ENCODE measurements around the gene MS4A6E.
A peak's percentile ranks its signal among the peaks of the same experiment; 100 is the strongest.
"Not testable (repeated sequence)": the region's sequence is repeated elsewhere in the genome, so short reads cannot be mapped to it uniquely, and the experiment has no call there.

The MS4A6E gene

GRCh38 chr11:60338053-60338452 lies 11.0 kb downstream of the MS4A6E start:
- no peak for DNase-seq

DNA sequence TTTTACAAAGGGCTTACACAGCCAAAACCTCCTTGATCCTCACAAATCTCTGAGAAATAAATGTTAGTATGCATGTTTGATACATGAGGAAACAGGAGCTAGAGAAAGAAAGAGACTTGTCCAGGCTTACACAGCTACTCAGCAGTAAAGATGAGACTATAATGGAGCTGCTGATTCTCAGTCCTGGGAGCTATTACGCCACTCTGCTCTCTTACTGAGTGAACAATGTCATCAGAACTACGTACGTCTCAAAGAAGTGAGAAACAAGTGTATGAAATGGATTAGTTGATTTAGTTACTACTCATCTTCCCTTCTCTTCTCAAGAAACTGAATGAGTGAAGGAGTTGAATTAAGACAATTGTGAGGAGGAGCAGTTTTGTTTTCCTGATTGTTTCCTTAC lies 12.3 kb downstream of the MS4A6E start:
- no peak for DNase-seq

GRCh38 chr11:60343094-60343704 lies 16.1 kb downstream of the MS4A6E start:
- DNase-seq = no peak

DNA sequence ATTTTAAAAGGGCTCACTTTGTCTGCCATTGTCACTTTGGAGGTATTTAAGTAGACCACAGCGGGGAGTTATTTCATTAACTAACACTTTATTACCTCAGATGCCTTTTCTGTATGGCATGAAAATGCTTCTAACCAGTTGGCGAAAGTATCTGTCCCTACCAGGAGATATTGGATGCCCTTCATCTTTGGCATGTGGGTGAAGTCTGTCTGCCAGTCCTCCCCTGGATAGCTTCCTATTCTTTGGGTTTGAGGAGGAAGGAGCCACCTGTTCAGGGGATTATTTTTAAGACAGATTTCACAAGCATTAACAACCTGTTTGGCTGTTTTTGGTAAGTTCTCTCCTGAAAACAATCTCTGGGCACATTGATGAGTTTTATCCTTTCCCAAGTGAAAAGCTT lies 17.1 kb downstream of the MS4A6E start:
- DNase-seq = no peak

GRCh38 chr11:60345489-60345888 lies 18.4 kb downstream of the MS4A6E start:
- no peak for DNase-seq

GRCh38 chr11:60347084-60347797 lies 20.2 kb downstream of the MS4A6E start:
- DNase-seq = no peak

- no peak for DNase-seq
These were observed 21.1 kb downstream of the MS4A6E start for GRCh38 chr11:60348116-60348515.

- DNase-seq = no peak
These were observed 22.9 kb downstream of the MS4A6E start for GRCh38 chr11:60349990-60350389.

- no peak for DNase-seq
These were observed 30.7 kb downstream of the MS4A6E start for GRCh38 chr11:60357771-60358170.

- DNase-seq = no peak
These were observed 33.6 kb downstream of the MS4A6E start for GRCh38 chr11:60360621-60361020.

GRCh38 chr11:60362241-60362640 lies 35.2 kb downstream of the MS4A6E start:
- DNase-seq = no peak

- peak; percentile 22 for DNase-seq
These were observed 36.8 kb downstream of the MS4A6E start for GRCh38 chr11:60363542-60364470.

GRCh38 chr11:60366262-60366904 lies 39.3 kb downstream of the MS4A6E start:
- DNase-seq = not testable (repeated sequence)

- no peak for DNase-seq
These were observed 40.0 kb downstream of the MS4A6E start for GRCh38 chr11:60367009-60367408.

GRCh38 chr11:60367896-60368295 lies 40.8 kb downstream of the MS4A6E start:
- no peak for DNase-seq

DNA sequence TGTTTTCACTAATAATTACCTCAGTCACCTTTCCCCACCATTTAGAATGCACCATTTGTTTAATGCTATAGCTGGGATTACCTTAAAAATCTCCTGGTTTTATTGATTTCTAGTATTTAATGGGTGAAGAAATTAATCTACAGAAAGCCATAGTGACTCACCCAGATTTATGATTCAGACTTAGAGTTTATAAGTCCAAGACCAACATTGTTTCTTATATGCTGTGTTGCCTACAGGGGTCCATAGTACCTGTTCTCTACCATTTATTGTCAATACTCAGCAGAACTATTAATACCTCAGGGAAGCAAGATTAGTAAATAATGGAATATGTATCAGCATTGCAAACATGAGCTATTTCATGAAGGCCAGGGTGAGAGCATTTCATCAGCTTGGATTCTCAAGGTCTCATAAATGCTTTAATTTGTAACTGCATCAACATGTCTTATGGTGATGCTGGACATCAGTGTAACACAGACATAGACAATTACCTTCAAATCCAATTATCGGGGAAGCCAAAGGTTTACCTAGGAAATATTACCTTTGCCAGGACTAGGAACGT lies 43.3 kb downstream of the MS4A6E start:
- no peak for DNase-seq

GRCh38 chr11:60370811-60371298 lies 43.8 kb downstream of the MS4A6E start:
- DNase-seq = no peak

DNA sequence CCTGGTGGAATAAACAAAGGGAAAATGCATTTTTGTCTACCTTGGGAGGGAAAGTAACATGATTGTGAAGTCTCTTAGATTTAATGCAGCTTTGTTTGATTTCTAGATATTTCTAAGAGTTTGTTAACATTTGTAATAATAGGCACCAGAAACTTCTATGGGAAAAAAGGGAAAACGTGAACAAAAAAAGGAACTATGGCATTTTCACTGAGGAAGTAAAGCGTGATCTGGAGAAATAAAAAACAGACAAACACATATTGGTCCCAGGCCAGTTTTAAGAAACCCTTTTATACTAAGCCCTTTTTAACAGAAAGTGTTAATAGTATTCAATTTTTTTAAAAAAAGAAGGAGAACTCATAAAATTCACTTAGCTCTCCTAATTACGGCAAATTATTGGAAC lies 44.3 kb downstream of the MS4A6E start:
- no peak for DNase-seq

DNA sequence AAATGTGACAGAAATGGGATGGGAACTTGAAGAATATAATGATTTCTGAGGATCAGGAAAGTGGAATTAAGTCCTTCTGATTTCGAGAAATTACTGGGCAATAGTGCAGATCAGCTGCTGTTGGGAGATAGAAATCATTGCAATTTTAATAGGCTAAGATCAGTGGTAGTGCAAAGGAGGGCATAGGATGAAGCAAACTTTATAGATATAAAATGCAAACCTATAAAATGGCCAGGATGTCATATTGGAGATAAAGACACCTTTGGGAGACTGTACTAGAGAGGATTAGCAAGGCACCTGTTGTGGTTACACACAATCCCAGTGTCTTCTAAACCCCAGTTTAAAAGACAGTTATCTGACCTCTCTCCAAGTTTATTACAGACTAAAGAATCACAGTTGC lies 44.8 kb downstream of the MS4A6E start:
- DNase-seq = no peak

DNA sequence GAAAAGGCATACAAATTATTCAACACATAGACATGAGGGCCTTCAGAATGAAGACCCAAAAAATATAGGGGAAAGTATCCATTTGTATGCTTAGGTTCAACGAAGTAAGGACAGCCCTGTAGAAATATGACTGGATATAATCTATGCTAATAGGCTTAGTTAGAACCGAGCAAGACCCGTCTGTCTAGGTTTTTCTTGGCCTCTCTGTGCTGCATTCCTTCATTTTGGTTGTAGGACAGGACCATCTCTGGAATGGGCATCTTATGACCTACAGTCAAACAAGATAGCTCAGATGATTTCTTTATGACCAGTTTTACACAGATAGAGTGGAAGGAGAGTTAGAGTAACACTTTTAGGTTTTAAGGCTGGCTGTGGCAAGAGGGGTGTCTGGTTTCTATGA lies 45.7 kb downstream of the MS4A6E start:
- DNase-seq = no peak

GRCh38 chr11:60375316-60375715 lies 48.3 kb downstream of the MS4A6E start:
- DNase-seq = no peak

- DNase-seq = no peak
These were observed 49.5 kb downstream of the MS4A6E start for GRCh38 chr11:60376601-60377000.

Data from NCI-H1694 (cell line).